Femur (tissue), 1 donor: ENCODE data around the gene OR8K5.
"Not testable (repeated sequence)": the region's sequence is repeated elsewhere in the genome, so short reads cannot be mapped to it uniquely, and the experiment has no call there.

Source experiments
- DNase-seq: peaks from one replicate; pipeline ENCODE4 v3.0.0-alpha.2; 2017

Gene OR8K5

DNA sequence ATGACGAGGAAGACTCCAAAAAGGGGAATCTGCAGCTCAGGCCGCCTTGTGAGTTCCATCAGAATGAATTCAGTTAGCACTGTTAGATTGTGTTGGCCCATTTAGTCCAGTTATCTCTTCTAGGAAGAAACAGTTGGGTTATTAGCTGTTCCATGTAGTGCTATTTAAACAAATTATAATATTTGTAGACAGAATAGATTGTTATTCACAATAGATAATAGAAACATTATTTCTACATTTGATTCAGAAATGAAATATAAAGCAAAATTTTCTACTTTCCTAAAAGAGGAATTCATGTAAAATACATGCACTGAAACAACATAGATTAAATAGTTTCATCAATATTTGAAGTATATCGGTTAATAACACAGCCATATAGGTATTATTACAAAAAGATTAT lies at the start of gene OR8K5:
Gene OR8K5, minus strand, starts transcription at position 101 of the 400 bp plus-strand sequence. Its CDS starts 0 bp downstream, at position 101.
- no peak for DNase-seq

DNA sequence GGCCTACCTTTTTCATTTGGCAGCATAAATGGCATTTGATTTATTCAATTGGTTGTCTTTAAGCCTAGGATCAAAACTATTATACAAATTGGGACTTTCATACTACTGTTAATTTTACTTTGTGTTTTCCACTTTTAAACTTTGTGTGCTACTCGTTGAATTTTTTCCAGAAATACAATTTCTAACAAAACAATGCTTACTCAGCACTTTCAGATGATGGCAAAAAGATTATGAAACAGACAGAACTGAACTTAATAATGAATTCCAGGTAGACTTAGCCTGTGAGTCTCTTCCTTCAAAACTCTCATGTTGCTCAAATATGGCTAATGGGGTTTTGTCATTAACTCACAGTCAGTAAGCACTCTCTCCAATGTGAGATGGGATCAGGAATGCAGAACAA lies 47.7 kb upstream of the OR8K5 start:
- no peak for DNase-seq

DNA sequence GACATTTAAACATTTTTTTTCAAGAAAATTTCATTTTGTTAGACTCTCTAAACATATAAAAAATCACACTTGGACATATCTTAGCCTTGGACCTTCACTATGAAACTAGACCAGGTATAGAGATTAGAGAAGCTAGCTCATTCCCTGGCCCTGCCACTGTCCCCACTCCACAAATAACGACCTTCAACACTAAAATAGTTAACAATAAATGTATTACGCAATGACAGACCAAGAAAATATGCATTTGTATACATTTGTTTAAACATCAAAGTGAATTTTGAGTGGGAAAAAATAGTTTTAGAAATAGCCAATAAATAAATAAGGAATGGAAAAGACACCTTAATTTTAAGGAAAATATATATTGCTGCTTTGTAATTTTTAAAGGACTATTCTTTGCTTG lies 37.2 kb upstream of the OR8K5 start:
- DNase-seq = no peak

DNA sequence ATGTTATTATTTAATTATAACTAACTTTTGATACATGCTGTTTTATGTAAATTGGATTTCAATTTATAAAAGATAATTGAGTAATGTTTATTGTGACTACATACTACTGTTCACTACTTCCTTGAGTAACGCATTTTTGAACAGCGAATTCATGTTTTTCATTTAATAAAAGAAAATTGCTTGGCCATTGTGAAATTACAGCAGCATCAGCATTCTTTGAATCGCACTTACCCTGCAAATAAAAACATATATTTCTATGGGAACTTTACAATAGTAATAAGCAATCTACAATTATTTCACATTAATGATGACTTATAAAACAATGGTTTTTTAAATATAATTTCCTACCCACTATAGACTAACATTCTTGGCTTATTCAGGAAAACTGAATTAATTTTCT lies 36.6 kb upstream of the OR8K5 start:
- no peak for DNase-seq

DNA sequence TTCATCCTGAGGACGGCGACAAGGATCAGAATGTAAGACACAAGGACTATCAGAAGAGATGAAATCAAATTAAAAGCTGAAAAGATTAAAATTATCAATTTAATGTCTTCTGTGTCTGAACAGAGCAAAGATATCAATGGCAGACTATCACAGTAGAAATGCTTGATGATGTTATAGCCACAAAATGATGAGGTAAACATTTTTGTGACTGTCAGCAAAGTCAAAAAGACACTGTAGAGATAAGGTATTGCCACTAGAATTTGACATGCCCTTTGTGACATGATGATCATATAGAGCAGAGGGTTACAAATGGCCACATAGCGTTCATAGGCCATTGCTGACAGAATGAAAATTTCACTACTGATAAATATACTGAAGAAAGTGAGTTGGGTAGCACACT lies 28.5 kb upstream of the OR8K5 start:
- DNase-seq = no peak

DNA sequence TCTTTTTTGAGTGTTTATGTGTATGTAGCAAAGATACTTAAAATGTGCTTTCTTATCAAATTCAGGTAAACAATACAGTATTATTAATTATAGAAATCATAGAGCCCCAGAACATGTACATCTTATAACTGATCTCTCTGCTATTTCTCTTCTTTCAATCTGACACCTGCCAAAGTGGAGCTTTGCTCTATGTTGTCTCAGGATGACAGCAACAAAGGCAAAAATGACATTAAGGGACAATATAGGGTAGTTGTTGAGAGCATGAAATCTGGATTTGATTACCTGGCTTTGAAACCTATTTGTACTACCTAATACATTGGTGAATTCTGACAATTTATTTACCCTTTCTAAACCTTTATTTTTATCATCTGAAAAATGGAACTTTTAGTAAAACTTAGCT lies 23.3 kb upstream of the OR8K5 start:
- no peak for DNase-seq

- no peak for DNase-seq
Observed at GRCh38 chr11:56176318-56176717, 16.2 kb upstream of the OR8K5 start, which contains the start of gene OR5J2. Gene OR5J2 (plus strand): TSS chr11:56176618. CDS start chr11:56176618, 0 bp downstream.

- no peak for DNase-seq
Observed at GRCh38 chr11:56172256-56172830, 12.2 kb upstream of the OR8K5 start.

DNA sequence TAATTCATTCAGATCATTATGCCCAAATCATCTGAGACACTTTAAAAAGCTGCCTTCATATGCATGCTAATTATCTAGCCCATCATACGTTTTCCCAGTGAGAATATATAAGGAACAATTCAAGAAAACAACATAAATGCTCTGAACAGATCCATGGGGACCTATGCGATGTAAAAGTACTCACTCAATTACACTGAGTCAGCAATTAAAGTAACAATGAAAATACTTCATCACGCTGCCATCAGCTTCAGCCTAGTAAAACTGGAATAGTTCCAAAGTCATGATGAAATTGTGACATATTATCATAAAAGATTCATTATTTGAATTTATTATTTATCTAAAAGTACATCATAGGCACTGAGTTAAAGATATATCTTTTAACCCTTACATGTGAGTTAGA lies 3.7 kb upstream of the OR8K5 start:
- no peak for DNase-seq

- no peak for DNase-seq
Observed at GRCh38 chr11:56152333-56152732, 7.8 kb downstream of the OR8K5 start.

DNA sequence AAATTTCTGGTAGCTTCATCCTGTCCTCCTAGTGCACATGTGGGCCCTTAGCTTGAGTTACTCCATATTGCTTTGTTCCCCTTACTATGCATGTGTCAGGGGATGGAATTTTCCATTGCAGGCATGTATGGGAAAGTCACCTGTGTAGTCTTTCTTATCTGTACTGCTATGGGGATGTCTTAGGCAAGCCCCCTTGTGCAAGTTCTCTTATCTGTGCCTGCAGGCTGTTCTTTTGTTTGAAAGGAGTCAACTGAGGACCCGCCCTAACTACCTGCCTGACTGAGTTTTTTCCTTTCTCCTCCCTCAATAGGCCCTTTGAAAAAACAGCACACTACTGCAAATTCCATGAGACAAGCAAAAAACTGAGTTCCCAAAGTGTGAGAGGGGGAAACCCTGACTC lies 8.7 kb downstream of the OR8K5 start:
- no peak for DNase-seq

DNA sequence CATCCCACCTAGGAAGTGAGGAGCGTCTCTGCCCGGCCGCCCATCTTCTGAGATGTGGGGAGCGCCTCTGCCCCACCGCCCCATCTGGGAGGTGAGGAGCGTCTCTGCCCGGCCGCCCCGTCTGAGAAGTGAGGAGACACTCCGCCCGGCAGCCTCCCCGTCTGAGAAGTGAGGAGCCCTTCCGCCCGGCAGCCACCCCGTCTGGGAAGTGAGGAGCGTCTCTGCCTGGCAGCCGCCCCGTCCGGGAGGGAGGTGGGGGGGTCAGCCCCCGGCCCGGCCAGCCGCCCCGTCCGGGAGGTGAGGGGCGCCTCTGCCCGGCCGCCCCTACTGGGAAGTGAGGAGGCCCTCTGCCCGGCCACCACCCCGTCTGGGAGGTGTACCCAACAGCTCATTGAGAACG lies 16.4 kb downstream of the OR8K5 start:
- DNase-seq = not testable (repeated sequence)

DNA sequence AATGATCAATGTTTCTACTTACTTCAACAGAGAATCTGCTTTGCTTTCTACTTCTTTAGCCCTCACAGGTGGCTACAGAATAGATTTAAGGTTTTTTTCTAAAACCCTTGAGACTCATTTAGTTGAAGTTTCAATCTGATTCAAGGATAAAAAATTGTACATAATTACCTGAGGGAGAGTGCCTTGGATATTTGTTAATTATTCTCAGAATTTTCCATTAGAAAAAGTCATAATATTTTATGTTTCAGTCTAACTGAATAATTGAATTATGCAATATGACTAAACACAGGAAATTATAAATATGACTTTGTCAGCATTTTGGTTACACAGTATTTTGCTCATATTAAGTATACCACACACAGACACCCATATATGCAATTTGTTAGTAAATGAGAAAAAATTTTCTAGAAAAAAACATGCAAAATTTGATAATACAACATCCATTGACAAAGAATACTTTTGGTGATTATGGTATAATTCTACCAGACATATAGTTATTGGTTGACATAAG lies 19.9 kb downstream of the OR8K5 start, which contains the start of gene OR8J3:
Gene OR8J3, minus strand, starts transcription at position 51 of the 511 bp plus-strand sequence. CDS start 2,483 bp downstream, outside the sequence.
- DNase-seq = no peak

DNA sequence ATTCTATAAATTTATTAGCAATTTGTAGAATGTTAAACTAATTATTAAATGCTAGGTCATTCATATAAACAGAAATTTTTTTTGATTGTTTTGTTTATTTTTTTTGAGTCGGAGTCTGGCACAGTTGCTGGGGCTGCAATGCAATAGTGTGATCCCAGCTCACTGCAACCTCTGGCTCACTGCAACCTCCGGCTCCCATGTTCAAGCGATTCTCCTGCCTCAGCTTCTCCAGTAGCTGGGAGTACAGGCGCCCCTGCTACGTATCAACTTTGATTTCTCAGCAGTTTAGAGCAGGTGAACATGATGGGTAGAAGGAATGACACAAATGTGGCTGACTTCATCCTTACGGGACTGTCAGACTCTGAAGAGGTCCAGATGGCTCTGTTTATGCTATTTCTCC lies 38.0 kb downstream of the OR8K5 start, which contains the start of gene OR8H3:
Gene OR8H3, plus strand, starts transcription at position 301 of the 400 bp plus-strand sequence. Its CDS starts 0 bp downstream, at position 301.
- DNase-seq = no peak
